Osteoblast (primary cell): ENCODE data around the gene IFITM2. TPM values are rescaled to one million over a fixed set of nuclear protein-coding genes. Genes with fewer than 3 reads are reported as not detected.
A peak's percentile ranks its signal among the peaks of the same experiment; 100 is the strongest.

Experiments
- DNase-seq: peaks from one replicate; pipeline ENCODE4 v3.0.0; 2011; ENCODE audit warnings: low spot score, mixed read lengths; ENCODE audit not compliant: insufficient read length; ENCODE audit errors: missing footprints
- H2AFZ ChIP-seq: 2 replicates; pipeline ENCODE4 v1.6.0; 2011; ENCODE audit warnings: mild to moderate bottlenecking, low read length
- H3K27ac ChIP-seq: 2 replicates; pipeline ENCODE4 v1.5.1; 2011; ENCODE audit warnings: mild to moderate bottlenecking, low read depth, low read length, moderate library complexity
- H3K27me3 ChIP-seq: 2 replicates; pipeline ENCODE4 v1.6.0; 2012; ENCODE audit warnings: mild to moderate bottlenecking, control low read depth, inconsistent platforms, low read length, moderate library complexity; ENCODE audit not compliant: insufficient read depth
- H3K36me3 ChIP-seq: 2 replicates; pipeline ENCODE4 v1.5.1; 2011; ENCODE audit warnings: mild to moderate bottlenecking, low read length, control low read depth, moderate library complexity; ENCODE audit not compliant: insufficient read depth
- H3K4me1 ChIP-seq: 2 replicates; pipeline ENCODE4 v1.5.1; 2011; ENCODE audit warnings: mild to moderate bottlenecking, low read length, control low read depth, moderate library complexity; ENCODE audit not compliant: insufficient read depth
- H3K4me2 ChIP-seq: 2 replicates; pipeline ENCODE4 v1.6.0; 2011; ENCODE audit warnings: mild to moderate bottlenecking, low read length; ENCODE audit not compliant: insufficient read depth
- H3K4me3 ChIP-seq: fragments of 200-600 bp; sonication (generic); 3 replicates; pipeline ENCODE4 v1.5.1; 2012; ENCODE audit warnings: mild to moderate bottlenecking, low read length, inconsistent platforms; ENCODE audit not compliant: insufficient read depth
- H3K79me2 ChIP-seq: 2 replicates; pipeline ENCODE4 v1.6.0; 2012; ENCODE audit warnings: mild to moderate bottlenecking, low read length, control low read depth, inconsistent platforms; ENCODE audit not compliant: insufficient read depth
- H3K9me3 ChIP-seq: 2 replicates; pipeline ENCODE4 v1.5.1; 2011; ENCODE audit warnings: low read depth, low read length, control low read depth
- H4K20me1 ChIP-seq: 2 replicates; pipeline ENCODE4 v1.6.0; 2012; ENCODE audit warnings: mild to moderate bottlenecking, low read length, control low read depth; ENCODE audit not compliant: insufficient read depth
- CTCF ChIP-seq: IDR thresholded peaks from 2 replicates; pipeline ENCODE4 v1.5.1; 2011; ENCODE audit warnings: mild to moderate bottlenecking, low read depth, low read length, moderate library complexity; ENCODE audit errors: extremely low read depth
- total RNA-seq: library from RNA; depleted of rRNA; stranded (reverse); fragments of >200 nt; gene quantifications from 2 replicates; pipeline ENCODE4 v1.2.3, GENCODE V29; 2012

The IFITM2 gene
- total RNA-seq, 1 donor, result 105 TPM

GRCh38 chr11:297586-298405 lies 9.8 kb upstream of the IFITM2 start:
- peak; percentile 89 for DNase-seq
- H3K27ac ChIP-seq, result no peak overlapping the region
- no peak for TF ChIP-seq CTCF
- peaks cover 15% of the 10 kb centered on the region for H3K27me3 ChIP-seq
- no peaks in the 10 kb centered on the region for H4K20me1 ChIP-seq
- no peaks in the 10 kb centered on the region for H3K9me3 ChIP-seq
- H3K4me3 ChIP-seq, result no peak overlapping the region
- H2AFZ ChIP-seq, result no peak overlapping the region
- H3K79me2 ChIP-seq, result no peaks in the 10 kb centered on the region
- no peak overlapping the region for H3K4me2 ChIP-seq
- H3K4me1 ChIP-seq, result no peaks in the 10 kb centered on the region
- H3K36me3 ChIP-seq, result no peaks in the 10 kb centered on the region

- Histone ChIP-seq H3K4me1 (no peaks in the 10 kb centered on the region), H3K4me3 (no peak overlapping the region), H4K20me1 (no peaks in the 10 kb centered on the region), H3K27me3 (peaks cover 15% of the 10 kb centered on the region), H2AFZ (no peak overlapping the region), H3K36me3 (no peaks in the 10 kb centered on the region), H3K27ac (no peak overlapping the region), H3K79me2 (no peaks in the 10 kb centered on the region), H3K9me3 (no peaks in the 10 kb centered on the region), H3K4me2 (no peak overlapping the region)
- DNase-seq, result peak; percentile 81
- TF ChIP-seq CTCF, result no peak
Observed at GRCh38 chr11:298406-299065, 9.1 kb upstream of the IFITM2 start.

- H3K36me3 ChIP-seq, result no peaks in the 10 kb centered on the region
- no peak for TF ChIP-seq CTCF
- peak; percentile 78 for DNase-seq
- H3K27me3 ChIP-seq, result peaks cover 15% of the 10 kb centered on the region
- no peaks in the 10 kb centered on the region for H4K20me1 ChIP-seq
- H3K4me2 ChIP-seq, result no peak within 1 kb of the TSS
- no peak within 1 kb of the TSS for H3K4me3 ChIP-seq
- no peak within 1 kb of the TSS for H2AFZ ChIP-seq
- H3K9me3 ChIP-seq, result no peaks in the 10 kb centered on the region
- no peaks in the 10 kb centered on the region for H3K79me2 ChIP-seq
- no peak within 1 kb of the TSS for H3K27ac ChIP-seq
- H3K4me1 ChIP-seq, result no peaks in the 10 kb centered on the region
Observed at GRCh38 chr11:299081-299891, 8.3 kb upstream of the IFITM2 start, which contains the start of gene IFITM5. IFITM5 (minus strand) TSS chr11:299526; CDS start chr11:299490, 36 bp downstream.
